ENCODE results near the gene MIGA1.

Gene MIGA1

DNA sequence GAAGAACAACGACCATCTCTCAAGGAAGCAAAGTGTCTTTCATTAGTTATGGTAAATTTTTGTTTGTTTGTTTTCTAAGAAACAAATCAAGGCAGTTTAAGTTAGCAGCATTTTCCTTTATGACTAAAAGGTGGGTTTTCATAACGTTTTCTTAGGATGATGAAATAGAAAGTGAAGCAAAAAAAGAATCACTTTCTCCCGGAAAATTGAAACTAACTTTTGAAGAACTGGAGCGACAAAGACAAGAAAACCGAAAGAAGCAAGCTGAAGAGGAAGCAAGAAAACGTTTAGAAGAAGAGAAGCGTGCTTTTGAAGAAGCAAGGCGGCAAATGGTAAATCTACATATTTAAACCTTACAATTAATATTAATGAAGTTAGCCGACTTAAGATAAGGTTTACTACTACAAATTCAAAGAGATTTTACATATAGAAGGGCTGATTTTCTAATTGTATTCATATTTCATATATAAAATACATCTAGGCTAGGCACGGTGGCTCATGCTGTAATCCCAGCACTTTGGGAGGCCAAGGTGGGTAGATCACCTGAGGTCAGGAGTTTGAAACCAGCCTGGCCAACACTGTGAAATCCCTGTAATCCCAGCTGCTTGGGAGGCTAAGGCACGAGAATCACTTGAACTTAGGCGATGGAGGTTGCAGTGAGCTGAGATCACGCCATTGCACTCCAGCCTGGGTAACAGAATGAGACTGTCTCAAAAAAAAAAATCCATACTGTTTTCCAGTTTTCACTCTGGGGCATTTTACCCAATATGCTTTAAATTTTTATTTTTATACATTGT lies 147.3 kb downstream of the MIGA1 start:
- DNase-seq = peak; percentile 93

GRCh38 chr1:77927414-77927813 lies 148.0 kb downstream of the MIGA1 start:
- DNase-seq = peak; percentile 10

Measured in inflammatory macrophage treated with lipopolysaccharide for 4 hours (primary cell).